ENCODE results near the gene CHCHD3.

GRCh38 chr7:133023370-133024071 is 58.4 kb downstream of the CHCHD3 start:
- TF ChIP-seq CTCF (IDR thresholded peaks at IDR 0.05) (no peak), EP300 (IDR thresholded peaks at IDR 0.05) (no peak), POLR2A (IDR thresholded peaks at IDR 0.05) (no peak)

Measured in tibial nerve (tissue), 4 donors.